GM12872 (cell line): Measurements from ENCODE around the gene TBL1XR1.

ENCODE experiments used
- CTCF ChIP-seq: IDR thresholded peaks from 3 replicates; pipeline ENCODE4 v1.5.1; 2011; ENCODE audit warnings: low read depth, mild to moderate bottlenecking, low read length, moderate library complexity; ENCODE audit not compliant: insufficient read depth

The TBL1XR1 gene

GRCh38 chr3:177197041-177197726 lies at the start of gene TBL1XR1:
TSS of gene TBL1XR1 (minus strand) at chr3:177197482. CDS start at chr3:177064977, 132,505 bp downstream.
- no peak for TF ChIP-seq CTCF

- no peak for TF ChIP-seq CTCF
Measured at GRCh38 chr3:177245250-177245649, 48.0 kb upstream of the TBL1XR1 start.

DNA sequence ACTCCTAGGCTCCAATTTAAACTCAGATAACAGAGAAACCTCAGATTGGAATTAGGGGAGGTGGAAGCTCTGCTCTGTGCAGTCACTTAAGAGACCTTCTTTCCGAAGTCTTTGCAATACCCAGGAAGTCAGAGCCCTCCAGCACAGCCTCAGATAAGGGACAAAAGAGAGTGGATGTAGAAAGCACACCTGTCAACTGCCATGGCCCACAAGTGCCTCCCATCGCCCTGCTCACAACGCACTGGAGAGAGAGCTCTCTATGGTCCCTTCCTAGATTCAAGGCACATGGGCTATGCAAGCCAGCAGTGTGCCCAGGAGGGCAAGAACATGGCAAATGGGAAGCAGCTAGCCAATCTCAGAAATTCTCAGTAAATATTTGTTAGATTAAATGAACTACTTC lies 47.3 kb upstream of the TBL1XR1 start:
- TF ChIP-seq CTCF = no peak

GRCh38 chr3:177238686-177239216 lies 41.5 kb upstream of the TBL1XR1 start:
- TF ChIP-seq CTCF = no peak

DNA sequence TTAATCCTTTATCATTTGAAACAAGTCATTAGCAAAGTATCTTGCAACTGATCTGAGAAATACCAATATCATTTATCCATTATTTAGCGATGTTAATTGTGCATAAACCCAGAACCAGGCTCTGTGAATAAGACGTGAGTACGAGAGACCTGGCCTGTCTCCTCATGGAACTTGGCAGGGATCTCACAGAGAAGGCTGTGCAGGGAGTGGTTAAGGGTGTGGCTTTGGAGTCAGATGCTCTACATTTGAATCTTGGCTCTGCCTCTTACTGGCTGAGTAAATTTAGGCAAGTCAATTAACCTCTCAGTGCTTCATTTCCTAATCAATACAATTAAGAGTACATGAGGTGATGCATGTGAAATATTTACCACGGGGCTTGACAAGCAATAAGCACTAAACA lies 39.9 kb upstream of the TBL1XR1 start:
- TF ChIP-seq CTCF = no peak

GRCh38 chr3:177236704-177237103 lies 39.4 kb upstream of the TBL1XR1 start:
- TF ChIP-seq CTCF = no peak

- TF ChIP-seq CTCF = no peak
Measured at GRCh38 chr3:177234121-177234520, 36.8 kb upstream of the TBL1XR1 start.
